GM12878 (cell line): ENCODE results near the gene PARN. TPM values are rescaled to one million over a fixed set of nuclear protein-coding genes. Genes with fewer than 3 reads are reported as not detected.

Experiments
- ATAC-seq: fragments of 200-7000 bp; cut with Tn5 transposase; 3 replicates; pipeline ENCODE4 v1.9.1; 2020; ENCODE audit warnings: mild to moderate bottlenecking, moderate library complexity
- BruUV-seq: library from RNA; stranded (reverse); fragments of 400-500 nt; replicated peaks from 2 replicates; lab custom pipeline; 2021; lab: Mats Ljungman, UMichigan
- CTCF ChIA-PET: fragments of 300-600 bp; sonication (Branson Sonifier 250); formaldehyde crosslinking; extraction: SDS; loops from one replicate; lab custom pipeline; 2021; ENCODE audit warnings: inconsistent platforms; lab: Yijun Ruan, JAX
- POLR2A ChIA-PET: fragments of 350-600 bp; formaldehyde crosslinking; extraction: SDS; loops from one replicate; lab custom pipeline; 2021; ENCODE audit warnings: inconsistent platforms; lab: Charles Lee
- RAD21 ChIA-PET: fragments of 300-600 bp; sonication (Branson Sonifier 250); formaldehyde crosslinking; loops from one replicate; lab custom pipeline; 2023; ENCODE audit warnings: antibody characterized with exemption; ENCODE audit not compliant: unreplicated experiment; lab: Charles Lee
- SMC1A ChIA-PET: fragments of 300-600 bp; sonication (Branson Sonifier 250); formaldehyde crosslinking; loops from one replicate; lab custom pipeline; 2023; ENCODE audit not compliant: unreplicated experiment, uncharacterized antibody; lab: Charles Lee
- DNase-seq: peaks from one replicate; pipeline ENCODE4 v3.0.0-alpha.2; 2011; ENCODE audit warnings: low read depth, low spot score
- FAIRE-seq: peaks from 3 replicates; lab custom pipeline; 2011; peaks lifted over from hg19 to GRCh38; lab: Jason Lieb, UNC
- H2AFZ ChIP-seq: 2 replicates; pipeline ENCODE4 v1.6.0; 2011; ENCODE audit warnings: low read depth, low read length, control low read depth; ENCODE audit not compliant: control insufficient read depth
- H3K27ac ChIP-seq: 2 replicates; pipeline ENCODE4 v1.5.1; 2011; ENCODE audit warnings: control low read depth; ENCODE audit not compliant: control insufficient read depth, insufficient read depth
- H3K27me3 ChIP-seq, 2 experiments: replicated peaks in 1 of 2; 2 replicates each; pipeline versions ENCODE4 v1.6.0 to v1.6.1; 2011; ENCODE audit warnings: low read length in 1 of 2; ENCODE audit not compliant: control insufficient read depth in 2 of 2, insufficient read depth in 2 of 2
- H3K36me3 ChIP-seq, 2 experiments: 2 replicates each; pipeline ENCODE4 v1.5.1; 2011; ENCODE audit warnings: low read length in 1 of 2; ENCODE audit not compliant: control insufficient read depth in 2 of 2, insufficient read depth in 2 of 2
- H3K4me1 ChIP-seq: 2 replicates; pipeline ENCODE4 v1.6.1; 2011; ENCODE audit warnings: mild to moderate bottlenecking, low read length, moderate library complexity, mixed read lengths; ENCODE audit not compliant: control insufficient read depth, insufficient read depth
- H3K4me2 ChIP-seq: 2 replicates; pipeline ENCODE4 v1.6.0; 2011; ENCODE audit warnings: control low read depth; ENCODE audit not compliant: control insufficient read depth, insufficient read depth
- H3K4me3 ChIP-seq: fragments of 200-600 bp; sonication (generic); 2 replicates; pipeline ENCODE4 v1.5.1; 2016
- H3K79me2 ChIP-seq: 2 replicates; pipeline ENCODE4 v1.6.0; 2011; ENCODE audit warnings: low read length; ENCODE audit not compliant: control insufficient read depth, insufficient read depth
- H3K9ac ChIP-seq: 2 replicates; pipeline ENCODE4 v1.8.0; 2011; ENCODE audit warnings: low read length, control low read depth, mixed read lengths; ENCODE audit not compliant: control insufficient read depth, insufficient read depth
- H3K9me3 ChIP-seq: replicated peaks from 3 replicates; pipeline ENCODE4 v1.5.1; 2011; ENCODE audit warnings: mild to moderate bottlenecking, low read length; ENCODE audit not compliant: control insufficient read depth, insufficient read depth
- H4K20me1 ChIP-seq: 2 replicates; pipeline ENCODE4 v1.6.0; 2011; ENCODE audit not compliant: control insufficient read depth, insufficient read depth
- CHD4 ChIP-seq: fragments of 200-600 bp; sonication (generic); IDR thresholded peaks from 2 replicates; pipeline ENCODE4 v1.6.1; 2016; ENCODE audit warnings: mild to moderate bottlenecking
- NBN ChIP-seq: fragments of 450-650 bp; IDR thresholded peaks from 2 replicates; pipeline ENCODE4 v1.6.1; 2016
- NFXL1 ChIP-seq: fragments of 450-650 bp; IDR thresholded peaks from 2 replicates; pipeline ENCODE4 v1.6.1; 2017; ENCODE audit warnings: antibody characterized with exemption, mild to moderate bottlenecking, borderline replicate concordance
- NKRF ChIP-seq: fragments of 450-650 bp; conservative IDR thresholded peaks from 2 replicates; pipeline ENCODE4 v1.6.1; 2017; ENCODE audit warnings: mild to moderate bottlenecking, moderate library complexity
- PKNOX1 ChIP-seq: fragments of 450-650 bp; IDR thresholded peaks from 2 replicates; pipeline ENCODE4 v1.6.1; 2016; ENCODE audit warnings: mild to moderate bottlenecking
- RFX5 ChIP-seq: IDR thresholded peaks from 2 replicates; pipeline ENCODE4 v1.6.1; 2011; ENCODE audit warnings: low read depth, low read length, improper control_type of control experiment
- SKIL ChIP-seq: fragments of 450-650 bp; IDR thresholded peaks from 2 replicates; pipeline ENCODE4 v1.6.1; 2017; ENCODE audit warnings: mild to moderate bottlenecking, low read depth, inconsistent platforms; ENCODE audit not compliant: poor library complexity, severe bottlenecking
- SMAD1 ChIP-seq: fragments of 450-650 bp; IDR thresholded peaks from 2 replicates; pipeline ENCODE4 v1.6.1; 2018; ENCODE audit warnings: mild to moderate bottlenecking, low read depth; ENCODE audit not compliant: partially characterized antibody
- ZBED1 ChIP-seq: IDR thresholded peaks from 2 replicates; pipeline ENCODE4 v1.6.1; 2016; ENCODE audit warnings: borderline replicate concordance
- ZSCAN29 ChIP-seq: fragments of 450-650 bp; IDR thresholded peaks from 2 replicates; pipeline ENCODE4 v1.6.1; 2017; ENCODE audit warnings: mild to moderate bottlenecking, moderate library complexity
- WGBS: methylation state at CpG from one replicate; pipeline ENCODE4 v1.1.6; 2016; ENCODE audit warnings: low lambda C conversion rate; ENCODE audit not compliant: insufficient replicate concordance, insufficient coverage; ENCODE audit errors: missing lambda C conversion rate; 5-methylcytosine and 5-hydroxymethylcytosine counted together
- in situ Hi-C: fragments of 300-500 bp; cut with MboI; formaldehyde crosslinking; loops from 9 replicates; pipeline ENCODE4 v1.14.3; 2018; ENCODE audit warnings: mixed read lengths
- intact Hi-C: fragments of 100-400 bp; cut with micrococcal nuclease; formaldehyde crosslinking; loops from one replicate; pipeline ENCODE4 v1.14.2; 2022; ENCODE audit not compliant: unreplicated experiment
- polyA plus RNA-seq, 11 experiments: library from polyadenylated mRNA; depleted of rRNA in 4 of 11; unstranded in 6 of 11; stranded (reverse) in 5 of 11; fragments of >200 nt; fragmentation: Nextera tagmentation in 4 of 11; fragmentation: Illumina TruSeq in 1 of 11; extraction: Ambion mirVana in 4 of 11; extraction: Trizol in 1 of 11; gene quantifications; 1 replicate in 1 of 11; 2 replicates in 10 of 11; pipeline versions ENCODE4 v1.2.1 to v1.2.3, GENCODE V29; 2011 to 2016; ENCODE audit warnings: inconsistent platforms in 2 of 11, missing spikeins in 2 of 11, low read depth in 1 of 11
- total RNA-seq, 4 experiments: library from RNA; depleted of rRNA in 3 of 4; stranded (reverse); fragments of >200 nt in 3 of 4; fragmentation: Illumina TruSeq in 1 of 4; extraction: Trizol in 1 of 4; gene quantifications; 2 replicates each; pipeline versions ENCODE4 v1.2.1 to v1.2.3, GENCODE V29; 2013 to 2021
- TF ChIP-seq, protein P1 (sequence below): fragments of 450-650 bp; IDR thresholded peaks from 2 replicates; pipeline ENCODE4 v1.6.1; 2018; ENCODE audit warnings: borderline replicate concordance, mild to moderate bottlenecking; ENCODE audit not compliant: partially characterized antibody
- TF ChIP-seq, protein P2 (sequence below): fragments of 450-650 bp; IDR thresholded peaks from 2 replicates; pipeline ENCODE4 v1.6.1; 2017; ENCODE audit warnings: borderline replicate concordance

The PARN gene
- total and polyA plus RNA-seq, 10 of the 15 experiments (the other 5 are each of a cell fraction or from before 2014, with no cell fraction given): 15.6 to 77.3 (median 47.7) TPM

DNA sequence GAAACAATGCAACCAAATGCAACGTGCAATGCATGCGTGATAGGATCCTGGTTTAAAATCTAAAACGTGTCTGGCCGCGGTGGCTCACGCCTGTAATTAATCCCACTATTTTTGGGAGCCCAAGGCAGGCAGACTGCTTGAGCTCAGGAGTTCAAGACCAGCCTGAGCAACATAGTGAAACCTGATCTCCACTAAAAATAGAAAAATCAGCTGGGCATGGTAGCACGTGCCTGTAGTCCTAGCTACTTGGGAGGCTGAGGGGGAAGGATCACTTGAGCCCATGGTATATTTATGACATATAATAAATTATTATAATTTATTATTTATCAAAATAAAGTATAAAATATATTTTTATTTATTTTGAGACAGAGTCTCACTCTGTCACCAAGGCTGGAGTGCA lies 241.8 kb downstream of the PARN start:
- Histone ChIP-seq H3K4me1 (no peaks in the 10 kb centered on the region), H3K9me3 (no peaks in the 10 kb centered on the region), H4K20me1 (no peaks in the 10 kb centered on the region), H3K27me3 (no peaks in the 10 kb centered on the region)
- WGBS: 77% methylated on average over 7 of the region's 7 CpGs
- SMC1A ChIA-PET: no interaction called here
- TF ChIP-seq SMAD1: no peak
- TF ChIP-seq, protein P1, sequence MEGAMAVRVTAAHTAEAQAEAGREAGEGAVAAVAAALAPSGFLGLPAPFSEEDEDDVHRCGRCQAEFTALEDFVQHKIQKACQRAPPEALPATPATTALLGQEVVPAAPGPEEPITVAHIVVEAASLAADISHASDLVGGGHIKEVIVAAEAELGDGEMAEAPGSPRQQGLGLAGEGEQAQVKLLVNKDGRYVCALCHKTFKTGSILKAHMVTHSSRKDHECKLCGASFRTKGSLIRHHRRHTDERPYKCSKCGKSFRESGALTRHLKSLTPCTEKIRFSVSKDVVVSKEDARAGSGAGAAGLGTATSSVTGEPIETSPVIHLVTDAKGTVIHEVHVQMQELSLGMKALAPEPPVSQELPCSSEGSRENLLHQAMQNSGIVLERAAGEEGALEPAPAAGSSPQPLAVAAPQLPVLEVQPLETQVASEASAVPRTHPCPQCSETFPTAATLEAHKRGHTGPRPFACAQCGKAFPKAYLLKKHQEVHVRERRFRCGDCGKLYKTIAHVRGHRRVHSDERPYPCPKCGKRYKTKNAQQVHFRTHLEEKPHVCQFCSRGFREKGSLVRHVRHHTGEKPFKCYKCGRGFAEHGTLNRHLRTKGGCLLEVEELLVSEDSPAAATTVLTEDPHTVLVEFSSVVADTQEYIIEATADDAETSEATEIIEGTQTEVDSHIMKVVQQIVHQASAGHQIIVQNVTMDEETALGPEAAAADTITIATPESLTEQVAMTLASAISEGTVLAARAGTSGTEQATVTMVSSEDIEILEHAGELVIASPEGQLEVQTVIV: no peak
- TF ChIP-seq NFXL1: no peak
- no peak for TF ChIP-seq ZSCAN29
- TF ChIP-seq SKIL: no peak
- TF ChIP-seq RFX5: no peak
- TF ChIP-seq ZBED1: no peak
- TF ChIP-seq CHD4: no peak
- TF ChIP-seq PKNOX1: no peak
- TF ChIP-seq, protein P2, sequence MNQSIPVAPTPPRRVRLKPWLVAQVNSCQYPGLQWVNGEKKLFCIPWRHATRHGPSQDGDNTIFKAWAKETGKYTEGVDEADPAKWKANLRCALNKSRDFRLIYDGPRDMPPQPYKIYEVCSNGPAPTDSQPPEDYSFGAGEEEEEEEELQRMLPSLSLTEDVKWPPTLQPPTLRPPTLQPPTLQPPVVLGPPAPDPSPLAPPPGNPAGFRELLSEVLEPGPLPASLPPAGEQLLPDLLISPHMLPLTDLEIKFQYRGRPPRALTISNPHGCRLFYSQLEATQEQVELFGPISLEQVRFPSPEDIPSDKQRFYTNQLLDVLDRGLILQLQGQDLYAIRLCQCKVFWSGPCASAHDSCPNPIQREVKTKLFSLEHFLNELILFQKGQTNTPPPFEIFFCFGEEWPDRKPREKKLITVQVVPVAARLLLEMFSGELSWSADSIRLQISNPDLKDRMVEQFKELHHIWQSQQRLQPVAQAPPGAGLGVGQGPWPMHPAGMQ: no peak
- no peak for TF ChIP-seq NKRF
- TF ChIP-seq NBN: no peak
- TF ChIP-seq, all 136 proteins: peak for 0
- no TSS peak for BruUV-seq
- intact Hi-C loops: no loop called here
- POLR2A ChIA-PET: no interaction called here
- FAIRE-seq (no peak), DNase-seq (no peak), ATAC-seq (no peak)
- H3K4me3 ChIP-seq: no peak overlapping the region
- H2AFZ ChIP-seq: no peak overlapping the region
- H3K4me2 ChIP-seq: no peak overlapping the region
- H3K36me3 ChIP-seq: no peaks in the 10 kb centered on the region
- RAD21 ChIA-PET: no interaction called here
- in situ Hi-C loops: no loop called here
- CTCF ChIA-PET: no interaction called here
- no peaks in the 10 kb centered on the region for H3K79me2 ChIP-seq
- no peak overlapping the region for H3K9ac ChIP-seq
- no peak overlapping the region for H3K27ac ChIP-seq
